ENCODE results near the gene POU3F3. TPM values are rescaled to one million over a fixed set of nuclear protein-coding genes. Genes with fewer than 3 reads are reported as not detected.

Gene POU3F3
- total and polyA plus RNA-seq, 2 of the 8 experiments (the other 6 are each of a cell fraction or from before 2014, with no cell fraction given): 0.09 TPM; not detected in 1

DNA sequence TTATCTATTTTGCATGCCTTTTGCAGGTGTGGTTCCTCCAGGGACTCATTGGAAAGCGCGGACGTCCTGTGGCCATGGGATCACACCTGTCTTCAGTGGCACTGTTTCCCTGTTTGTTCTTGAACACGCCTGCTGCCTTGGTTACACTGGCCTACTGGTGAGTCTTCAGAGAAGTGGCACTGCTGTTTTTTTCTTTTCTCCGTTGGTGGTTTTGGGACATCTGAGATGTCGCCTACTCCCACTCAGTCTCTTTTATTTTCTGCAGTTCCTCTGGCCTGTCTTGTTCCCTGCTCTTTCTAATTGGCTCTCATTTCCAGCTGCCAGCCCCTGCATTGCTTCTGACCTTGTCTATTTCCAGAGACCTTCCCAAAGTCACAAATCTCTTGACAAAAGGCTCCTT lies 35.7 kb upstream of the POU3F3 start (continued):
- TF ChIP-seq RXRA (IDR thresholded peaks at IDR 0.05; ENCODE audit: insufficient read depth, low read depth, low read length) (no peak), CHD1 (IDR thresholded peaks at IDR 0.05; ENCODE audit: low read depth, low read length) (no peak), RBBP5 (IDR thresholded peaks at IDR 0.05; ENCODE audit: borderline replicate concordance, low read depth, low read length) (no peak), JUND (IDR thresholded peaks at IDR 0.05; ENCODE audit: low read length) (no peak), EGR1 (IDR thresholded peaks at IDR 0.05; ENCODE audit: borderline replicate concordance, low read depth, low read length) (no peak)
